SK-N-MC (cell line): ENCODE results near the gene USP17L28.
"Not testable (repeated sequence)": the region's sequence is repeated elsewhere in the genome, so short reads cannot be mapped to it uniquely, and the experiment has no call there.

Experiments used
- EZH2 ChIP-seq: fragments of 200-600 bp; sonication (generic); IDR thresholded peaks from one replicate; pipeline ENCODE4 v1.6.1; 2017; ENCODE audit warnings: antibody characterized with exemption
- FOXP2 ChIP-seq: optimal IDR thresholded peaks from 2 replicates; pipeline ENCODE3; 2011; ENCODE audit warnings: mild to moderate bottlenecking, moderate library complexity; ENCODE audit not compliant: insufficient read depth; ENCODE audit errors: extremely low read length, control extremely low read depth

- not testable (repeated sequence) for TF ChIP-seq EZH2, FOXP2
Observed at GRCh38 chr4:9343848-9344247, 4.8 kb upstream of the USP17L28 start, which contains the start of gene USP17L27.
